DND-41 (cell line): ENCODE measurements around the gene BCL6.

Experiments
- CTCF ChIP-seq: IDR thresholded peaks from 2 replicates; pipeline ENCODE4 v1.5.1; 2012; ENCODE audit warnings: borderline replicate concordance, low read length, moderate library complexity, mild to moderate bottlenecking; ENCODE audit not compliant: poor library complexity, severe bottlenecking; ENCODE audit errors: extremely low read depth
- EZH2 ChIP-seq: IDR thresholded peaks from 3 replicates; pipeline ENCODE4 v1.6.1; 2012; ENCODE audit warnings: borderline replicate concordance, low read depth, mild to moderate bottlenecking, moderate library complexity, low read length, inconsistent platforms; ENCODE audit not compliant: severe bottlenecking

GRCh38 chr3:187728940-187729583 is 16.2 kb downstream of the BCL6 start:
- TF ChIP-seq EZH2 (no peak), CTCF (no peak)
